ENCODE results near the gene ALPP.
"Not testable (repeated sequence)": the region's sequence is repeated elsewhere in the genome, so short reads cannot be mapped to it uniquely, and the experiment has no call there.

Gene ALPP

GRCh38 chr2:232364806-232365594 lies 13.6 kb upstream of the ALPP start:
- DNase-seq, result not testable (repeated sequence)

- peak in 1 of 2 donors; percentile 29 for DNase-seq
Observed at GRCh38 chr2:232365621-232366321, 12.8 kb upstream of the ALPP start.

DNA sequence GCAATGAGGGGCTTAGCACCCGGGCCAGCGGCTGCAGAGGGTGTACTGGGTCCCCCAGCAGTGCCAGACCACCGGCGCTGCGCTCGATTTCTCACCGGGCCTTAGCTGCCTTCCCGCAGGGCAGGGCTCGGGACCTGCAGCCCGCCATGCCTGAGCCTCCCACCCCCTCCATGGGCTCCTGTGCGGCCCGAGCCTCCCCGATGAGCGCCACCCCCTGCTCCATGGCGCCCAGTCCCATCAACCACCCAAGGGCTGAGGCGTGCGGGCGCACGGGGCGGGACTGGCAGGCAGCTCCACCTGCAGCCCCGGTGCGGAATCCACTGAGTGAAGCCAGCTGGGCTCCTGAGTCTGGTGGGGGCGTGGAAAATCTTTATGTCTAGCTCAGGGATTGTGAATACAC lies 12.1 kb upstream of the ALPP start:
- DNase-seq, result not testable (repeated sequence)

DNA sequence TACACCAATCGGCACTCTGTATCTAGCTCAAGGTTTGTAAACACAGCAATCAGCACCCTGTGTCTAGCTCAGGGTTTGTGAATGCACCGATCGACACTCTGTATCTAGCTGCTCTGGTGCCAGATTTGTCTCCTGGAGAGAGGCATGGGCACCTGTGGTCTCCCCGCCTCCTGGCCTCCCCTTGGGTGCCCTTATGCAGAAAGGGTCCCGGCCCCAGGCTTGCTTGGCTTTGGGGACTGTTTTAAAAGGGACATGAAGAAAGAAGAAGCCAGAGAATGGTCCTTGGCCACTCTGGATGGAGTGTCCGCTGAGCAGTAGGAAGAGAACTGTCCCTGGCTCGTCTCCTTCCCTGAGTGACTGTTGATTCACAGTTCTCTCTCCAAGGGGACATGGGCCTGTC lies 11.5 kb upstream of the ALPP start:
- no peak for DNase-seq

- no peak for DNase-seq
Observed at GRCh38 chr2:232367591-232368233, 10.8 kb upstream of the ALPP start.

DNA sequence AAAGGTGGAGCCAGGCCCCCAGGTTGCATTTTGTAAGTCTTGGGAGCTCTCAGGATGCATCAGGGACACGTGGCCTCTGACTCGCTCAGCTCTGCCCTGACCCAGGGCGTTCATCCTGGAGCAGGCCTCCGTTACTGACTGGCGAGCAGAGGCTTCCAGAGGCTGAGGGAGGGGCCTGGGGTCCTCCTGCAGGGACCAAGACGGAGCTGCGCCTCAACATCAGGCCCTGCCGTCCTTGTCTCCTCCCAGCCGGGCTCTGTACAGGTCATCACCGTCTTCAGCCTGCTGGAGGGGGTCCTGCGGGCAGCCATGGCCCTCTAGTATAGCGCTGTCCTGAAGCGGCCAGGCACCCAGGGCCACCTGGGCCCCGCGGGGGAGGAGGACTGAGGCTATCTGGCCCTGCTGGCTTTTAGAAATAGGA lies 10.2 kb upstream of the ALPP start:
- no peak for DNase-seq

DNA sequence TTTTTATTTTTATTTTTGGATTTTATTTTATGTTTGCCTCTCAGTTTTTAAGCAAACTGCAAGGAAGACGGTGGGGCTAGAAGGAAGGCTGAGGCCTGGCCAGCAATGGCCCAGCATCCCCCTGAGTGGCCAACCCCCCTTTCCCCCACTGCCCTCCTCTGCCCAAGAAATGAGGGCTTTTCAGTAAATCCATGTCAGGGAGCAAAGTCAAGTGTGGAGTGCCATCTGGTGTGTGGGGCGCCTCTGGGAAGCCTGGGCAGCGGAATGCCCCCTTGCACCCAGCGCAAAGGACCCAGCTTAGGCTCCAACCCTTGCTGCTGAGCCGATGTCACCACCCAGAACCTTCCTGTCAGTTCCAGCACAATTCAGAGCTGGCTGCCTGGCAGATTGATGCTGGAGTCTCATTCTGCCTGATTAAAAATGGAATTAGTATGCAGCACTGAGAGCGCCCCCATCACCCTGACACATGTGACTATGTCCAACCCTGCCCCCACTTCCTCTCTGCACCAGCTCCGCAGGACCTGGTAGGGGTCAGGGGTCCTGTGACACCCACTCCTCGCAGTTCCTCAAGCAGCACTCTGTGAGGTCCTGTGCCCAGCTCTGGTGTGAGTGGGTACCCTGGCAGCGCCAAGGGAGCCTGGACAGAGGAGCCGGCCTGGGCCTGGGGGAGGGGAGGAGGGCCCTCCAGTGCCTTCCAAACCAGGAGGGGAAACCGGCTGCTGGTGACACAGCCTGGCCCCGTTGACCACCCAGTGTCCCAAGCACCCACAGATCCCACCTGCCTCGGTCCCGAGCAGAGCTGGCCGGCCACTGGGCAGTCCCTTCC lies 9.2 kb upstream of the ALPP start:
- no peak for DNase-seq

DNA sequence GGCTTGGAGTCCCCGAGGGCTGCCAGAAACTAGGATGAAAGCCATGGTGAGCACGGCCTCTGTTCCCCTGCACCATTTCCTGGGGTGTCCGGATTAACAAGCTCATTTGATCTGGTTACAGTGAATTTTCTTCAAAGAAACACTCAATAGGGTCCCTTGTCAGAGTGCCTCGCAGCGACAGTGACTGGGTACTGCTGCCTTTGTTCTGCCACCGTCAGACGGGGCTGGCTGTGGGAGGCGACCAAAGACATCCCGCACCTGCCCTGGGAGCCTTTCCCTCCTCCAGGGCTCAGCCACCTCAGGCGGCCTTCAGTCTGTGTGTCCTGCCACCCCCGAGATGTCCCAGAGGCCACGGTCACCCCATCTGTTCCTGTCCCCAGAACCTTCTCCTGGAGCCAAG lies 8.5 kb upstream of the ALPP start:
- DNase-seq, result not testable (repeated sequence)

- DNase-seq, result no peak
Observed at GRCh38 chr2:232372231-232373208, 6.0 kb upstream of the ALPP start.

GRCh38 chr2:232374356-232374755 lies 4.2 kb upstream of the ALPP start:
- DNase-seq, result no peak

DNA sequence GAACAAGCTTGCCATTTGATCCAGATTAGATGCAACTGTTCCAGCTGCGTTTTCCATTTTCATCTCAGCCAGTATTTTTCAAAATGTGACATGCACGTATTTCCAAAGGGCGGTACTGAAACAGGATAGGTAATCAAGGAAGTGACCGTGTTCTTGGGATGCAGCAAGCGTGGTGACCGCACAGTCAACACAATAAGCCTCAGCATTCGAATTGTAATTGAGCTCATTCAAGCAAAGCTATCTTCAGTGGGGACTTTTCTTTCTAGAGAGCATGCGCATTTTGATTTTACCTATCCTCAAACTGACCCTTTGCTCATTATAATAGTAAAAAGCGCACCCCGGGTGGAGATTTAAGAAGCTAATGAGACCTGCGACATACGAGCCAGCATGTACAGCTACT lies 3.4 kb upstream of the ALPP start:
- DNase-seq, result no peak

GRCh38 chr2:232376260-232376659 lies 2.3 kb upstream of the ALPP start:
- DNase-seq, result no peak

GRCh38 chr2:232376713-232377112 lies 1.8 kb upstream of the ALPP start:
- no peak for DNase-seq

- DNase-seq, result no peak
Observed at GRCh38 chr2:232377319-232377718, 1.2 kb upstream of the ALPP start.

- DNase-seq, result no peak
Observed at GRCh38 chr2:232377841-232378734, 463 bp upstream of the ALPP start.

DNA sequence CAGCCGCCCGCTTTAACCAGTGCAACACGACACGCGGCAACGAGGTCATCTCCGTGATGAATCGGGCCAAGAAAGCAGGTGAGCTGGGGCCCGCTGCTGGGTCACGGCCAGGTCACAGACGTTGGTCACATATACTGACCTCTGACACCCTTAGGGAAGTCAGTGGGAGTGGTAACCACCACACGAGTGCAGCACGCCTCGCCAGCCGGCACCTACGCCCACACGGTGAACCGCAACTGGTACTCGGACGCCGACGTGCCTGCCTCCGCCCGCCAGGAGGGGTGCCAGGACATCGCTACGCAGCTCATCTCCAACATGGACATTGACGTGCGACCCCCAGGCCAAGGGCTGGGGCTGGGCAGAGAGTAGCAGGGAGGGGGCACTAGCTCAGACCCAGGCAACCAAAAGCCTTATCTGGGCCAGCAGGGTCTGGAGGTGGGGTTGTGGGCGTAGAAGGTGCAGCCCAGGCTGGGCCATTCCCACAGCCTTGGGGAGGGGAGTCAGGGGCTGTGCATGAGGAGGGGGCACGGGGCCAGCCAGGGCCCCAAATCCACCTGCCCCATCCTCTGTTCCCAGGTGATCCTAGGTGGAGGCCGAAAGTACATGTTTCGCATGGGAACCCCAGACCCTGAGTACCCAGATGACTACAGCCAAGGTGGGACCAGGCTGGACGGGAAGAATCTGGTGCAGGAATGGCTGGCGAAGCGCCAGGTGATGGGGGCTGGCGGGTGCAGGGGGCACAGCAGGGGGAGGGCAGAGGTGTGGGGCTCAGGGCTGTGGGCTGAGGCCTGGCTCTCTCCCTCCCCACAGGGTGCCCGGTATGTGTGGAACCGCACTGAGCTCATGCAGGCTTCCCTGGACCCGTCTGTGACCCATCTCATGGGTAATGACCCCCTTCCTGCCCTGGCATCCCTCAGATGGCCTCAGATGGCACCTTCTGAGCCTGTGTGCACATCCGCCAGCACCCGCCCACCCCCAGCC lies 1.3 kb downstream of the ALPP start:
- not testable (repeated sequence) for DNase-seq

- DNase-seq, result peak in 1 of 2 donors; percentile 34
Observed at GRCh38 chr2:232381204-232382031, 2.9 kb downstream of the ALPP start.
